Inferior parietal cortex (tissue), 1 donor: ENCODE measurements around the gene PIM2.

ENCODE experiments used
- DNase-seq: peaks from one replicate; pipeline ENCODE4 v3.0.0-alpha.2; 2016; ENCODE audit errors: extremely low spot score

The PIM2 gene

GRCh38 chrX:48864210-48864609, 54.6 kb downstream of the PIM2 start:
- peak; percentile 1 for DNase-seq
